ENCODE measurements around the gene PTPRS.

DNA sequence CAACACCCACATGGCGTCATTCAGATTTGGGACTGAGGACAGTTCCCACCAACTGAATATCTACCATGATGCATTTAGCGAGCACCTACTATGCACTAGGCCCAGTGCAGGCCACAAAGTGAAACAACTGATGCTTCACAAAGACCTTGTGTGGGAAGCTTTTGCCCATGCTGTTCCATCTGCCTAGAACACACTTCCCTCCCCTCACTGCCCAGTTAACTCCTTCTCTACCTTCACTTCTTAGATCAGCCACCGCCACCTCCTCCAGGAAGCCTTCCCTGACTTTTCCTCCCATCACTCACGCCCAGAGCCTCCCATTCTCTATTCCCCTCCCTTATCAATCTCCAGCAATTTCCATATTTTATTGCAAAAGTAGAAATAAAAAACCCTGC, 25.7 kb downstream of the PTPRS start:
- TF ChIP-seq CEBPB (IDR thresholded peaks at IDR 0.05; ENCODE audit: borderline replicate concordance, low read depth, low read length) (no peak), BORCS8-MEF2B (CRISPR knock-in tag; IDR thresholded peaks at IDR 0.05) (no peak), POLR2A (IDR thresholded peaks at IDR 0.05; ENCODE audit: insufficient read depth in 1 of 2, low read depth in 2 of 2, low read length in 2 of 2) (no peak), CENPT (CRISPR knock-in tag; IDR thresholded peaks at IDR 0.05; ENCODE audit: low read depth) (no peak), FOSL1 (CRISPR knock-in tag; IDR thresholded peaks at IDR 0.05; ENCODE audit: borderline replicate concordance) (no peak), ZC3H13 (CRISPR knock-in tag; IDR thresholded peaks at IDR 0.05) (no peak), FLYWCH1 (CRISPR knock-in tag; IDR thresholded peaks at IDR 0.05) (no peak), CTCF (CRISPR knock-in tag; IDR thresholded peaks at IDR 0.05) (no peak)
- TF ChIP-seq, protein P1, sequence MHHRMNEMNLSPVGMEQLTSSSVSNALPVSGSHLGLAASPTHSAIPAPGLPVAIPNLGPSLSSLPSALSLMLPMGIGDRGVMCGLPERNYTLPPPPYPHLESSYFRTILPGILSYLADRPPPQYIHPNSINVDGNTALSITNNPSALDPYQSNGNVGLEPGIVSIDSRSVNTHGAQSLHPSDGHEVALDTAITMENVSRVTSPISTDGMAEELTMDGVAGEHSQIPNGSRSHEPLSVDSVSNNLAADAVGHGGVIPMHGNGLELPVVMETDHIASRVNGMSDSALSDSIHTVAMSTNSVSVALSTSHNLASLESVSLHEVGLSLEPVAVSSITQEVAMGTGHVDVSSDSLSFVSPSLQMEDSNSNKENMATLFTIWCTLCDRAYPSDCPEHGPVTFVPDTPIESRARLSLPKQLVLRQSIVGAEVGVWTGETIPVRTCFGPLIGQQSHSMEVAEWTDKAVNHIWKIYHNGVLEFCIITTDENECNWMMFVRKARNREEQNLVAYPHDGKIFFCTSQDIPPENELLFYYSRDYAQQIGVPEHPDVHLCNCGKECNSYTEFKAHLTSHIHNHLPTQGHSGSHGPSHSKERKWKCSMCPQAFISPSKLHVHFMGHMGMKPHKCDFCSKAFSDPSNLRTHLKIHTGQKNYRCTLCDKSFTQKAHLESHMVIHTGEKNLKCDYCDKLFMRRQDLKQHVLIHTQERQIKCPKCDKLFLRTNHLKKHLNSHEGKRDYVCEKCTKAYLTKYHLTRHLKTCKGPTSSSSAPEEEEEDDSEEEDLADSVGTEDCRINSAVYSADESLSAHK (CRISPR knock-in tag; IDR thresholded peaks at IDR 0.05; ENCODE audit: borderline replicate concordance): no peak
- TF ChIP-seq, protein P2, sequence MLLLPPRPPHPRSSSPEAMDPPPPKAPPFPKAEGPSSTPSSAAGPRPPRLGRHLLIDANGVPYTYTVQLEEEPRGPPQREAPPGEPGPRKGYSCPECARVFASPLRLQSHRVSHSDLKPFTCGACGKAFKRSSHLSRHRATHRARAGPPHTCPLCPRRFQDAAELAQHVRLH (CRISPR knock-in tag; IDR thresholded peaks at IDR 0.05; ENCODE audit: borderline replicate concordance, low read depth): no peak

All from HepG2 (cell line).